Mammary epithelial cell (primary cell): ENCODE data around the gene KDELR1.

Experiments used
- CTCF ChIP-seq, 2 donors: IDR thresholded peaks in 1 of 2; conservative IDR thresholded peaks in 1 of 2; 2 replicates each; pipeline ENCODE4 v1.5.1; 2011 to 2012; ENCODE audit warnings: inconsistent platforms in 2 of 2, low read length in 2 of 2, mild to moderate bottlenecking in 2 of 2, control low read depth in 1 of 2, low read depth in 1 of 2; ENCODE audit not compliant: insufficient read depth in 1 of 2; ENCODE audit errors: extremely low read depth in 1 of 2
- EZH2 ChIP-seq: IDR thresholded peaks from 2 replicates; pipeline ENCODE4 v1.6.1; 2012; ENCODE audit warnings: low read length, inconsistent platforms, borderline replicate concordance

DNA sequence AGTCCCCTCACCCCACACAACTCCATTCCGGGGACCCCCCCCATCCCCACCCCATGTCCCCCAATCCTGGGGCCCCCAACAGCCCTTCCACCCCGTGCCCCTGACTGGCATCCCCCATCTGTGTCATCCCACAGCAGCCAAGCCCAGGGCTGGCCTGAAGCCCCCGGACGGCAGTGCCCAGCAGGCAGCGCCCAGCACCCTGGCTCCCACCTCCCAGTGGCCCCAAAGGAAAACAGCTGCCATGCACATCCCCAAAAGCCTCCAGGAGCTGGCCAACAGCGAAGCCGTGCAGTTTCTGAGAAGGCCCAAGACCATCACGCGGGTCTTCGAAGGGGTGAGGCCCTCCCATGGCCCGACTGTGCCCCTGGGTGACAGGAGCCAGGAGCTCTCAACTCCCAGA is 25.7 kb downstream of the KDELR1 start:
- TF ChIP-seq CTCF (conservative IDR thresholded peaks at IDR 0.05 in 1 of 2, IDR thresholded peaks at IDR 0.05 in 1 of 2; ENCODE audit: extremely low read depth in 1 of 2, insufficient read depth in 1 of 2, low read depth in 1 of 2, low read length in 2 of 2) (no peak), EZH2 (no peak)
